GM21515 (cell line): ENCODE measurements around the gene SMG9.

ENCODE experiments used
- ATAC-seq: cut with Tn5 transposase; IDR thresholded peaks from one replicate; pipeline ENCODE4 v1.9.1; 2021; ENCODE audit not compliant: unreplicated experiment

SMG9 gene

GRCh38 chr19:43754503-43755255 is at the start of gene SMG9:
TSS of gene SMG9 (minus strand) at chr19:43754962. CDS start at chr19:43750741, 4,221 bp downstream.
- peak; percentile 50 for ATAC-seq

GRCh38 chr19:43804432-43804831 is 49.7 kb upstream of the SMG9 start:
- ATAC-seq: no peak

GRCh38 chr19:43802216-43802951 is 47.6 kb upstream of the SMG9 start, which contains the start of gene LYPD5:
TSS of gene LYPD5 (minus strand) at chr19:43802447. CDS start at chr19:43802380, 67 bp downstream.
- no peak for ATAC-seq

- no peak for ATAC-seq
Measured at GRCh38 chr19:43799502-43800142, 44.9 kb upstream of the SMG9 start.

GRCh38 chr19:43798546-43799409 is 44.0 kb upstream of the SMG9 start:
- no peak for ATAC-seq

GRCh38 chr19:43798026-43798545 is 43.3 kb upstream of the SMG9 start:
- ATAC-seq: no peak

GRCh38 chr19:43797556-43797955 is 42.8 kb upstream of the SMG9 start:
- ATAC-seq: no peak

- ATAC-seq: no peak
Measured at GRCh38 chr19:43797118-43797517, 42.4 kb upstream of the SMG9 start.

- ATAC-seq: no peak
Measured at GRCh38 chr19:43790587-43790986, 35.8 kb upstream of the SMG9 start.

- no peak for ATAC-seq
Measured at GRCh38 chr19:43789029-43789428, 34.3 kb upstream of the SMG9 start.

GRCh38 chr19:43786665-43787064 is 31.9 kb upstream of the SMG9 start:
- no peak for ATAC-seq

- no peak for ATAC-seq
Measured at GRCh38 chr19:43784981-43785808, 30.4 kb upstream of the SMG9 start.

- no peak for ATAC-seq
Measured at GRCh38 chr19:43784241-43784980, 29.6 kb upstream of the SMG9 start.

- ATAC-seq: no peak
Measured at GRCh38 chr19:43783636-43784035, 28.9 kb upstream of the SMG9 start.

GRCh38 chr19:43782689-43783231 is 28.0 kb upstream of the SMG9 start:
- no peak for ATAC-seq

GRCh38 chr19:43782311-43782660 is 27.5 kb upstream of the SMG9 start:
- no peak for ATAC-seq

GRCh38 chr19:43781630-43782310 is 27.0 kb upstream of the SMG9 start:
- ATAC-seq: no peak
